Measurements from ENCODE around the gene CDKAL1. TPM values are rescaled to one million over a fixed set of nuclear protein-coding genes. Genes with fewer than 3 reads are reported as not detected.

The CDKAL1 gene
- total and polyA plus RNA-seq, 2 of the 8 experiments (the other 6 are each of a cell fraction or from before 2014, with no cell fraction given): 8.4 to 24.6 TPM

DNA sequence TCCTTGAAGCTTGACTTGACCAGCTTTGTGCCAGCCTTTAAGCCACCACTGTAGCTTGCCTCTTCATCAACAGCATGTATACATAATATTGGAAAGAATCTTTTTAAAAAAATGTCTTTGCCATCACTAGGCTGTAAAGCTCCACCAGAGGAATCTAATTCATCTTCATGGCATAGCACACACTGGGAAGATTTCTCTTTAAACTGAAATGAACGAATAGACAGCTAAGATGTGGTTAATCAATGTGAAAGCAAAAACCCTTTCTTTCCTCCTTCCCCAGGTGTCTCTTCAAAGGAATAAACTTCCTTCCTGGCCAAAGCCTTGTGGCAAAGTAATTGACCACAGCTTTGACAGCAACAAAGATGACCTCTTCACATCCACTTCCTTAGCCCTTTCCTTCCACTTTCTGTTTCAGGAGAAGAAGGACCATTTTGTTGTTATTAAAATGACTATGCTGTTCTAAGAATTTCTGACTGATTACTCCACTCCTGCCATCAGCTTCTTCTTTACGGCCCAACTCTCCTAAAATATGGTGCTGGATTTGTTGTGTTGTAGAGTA lies 630.6 kb downstream of the CDKAL1 start (continued):
- no peak for TF ChIP-seq CEBPB (IDR thresholded peaks at IDR 0.05; ENCODE audit: low read depth, low read length)
- no peak for TF ChIP-seq ZNF274 (IDR thresholded peaks at IDR 0.05; ENCODE audit: borderline replicate concordance, extremely low read depth, low read length)

Data from H1 (cell line).